22Rv1 (cell line): ENCODE measurements around the gene TMTC2.

Source experiments
- H3K27ac ChIP-seq: fragments of 450-650 bp; 2 replicates; pipeline ENCODE4 v1.5.1; 2017
- ZFX ChIP-seq: fragments of 450-650 bp; IDR thresholded peaks from 2 replicates; pipeline ENCODE4 v1.6.1; 2017; ENCODE audit warnings: antibody characterized with exemption, borderline replicate concordance
- TF ChIP-seq, protein P1 (sequence below): fragments of 450-650 bp; IDR thresholded peaks from 2 replicates; pipeline ENCODE4 v1.5.1; 2017; ENCODE audit warnings: mild to moderate bottlenecking

The TMTC2 gene

DNA sequence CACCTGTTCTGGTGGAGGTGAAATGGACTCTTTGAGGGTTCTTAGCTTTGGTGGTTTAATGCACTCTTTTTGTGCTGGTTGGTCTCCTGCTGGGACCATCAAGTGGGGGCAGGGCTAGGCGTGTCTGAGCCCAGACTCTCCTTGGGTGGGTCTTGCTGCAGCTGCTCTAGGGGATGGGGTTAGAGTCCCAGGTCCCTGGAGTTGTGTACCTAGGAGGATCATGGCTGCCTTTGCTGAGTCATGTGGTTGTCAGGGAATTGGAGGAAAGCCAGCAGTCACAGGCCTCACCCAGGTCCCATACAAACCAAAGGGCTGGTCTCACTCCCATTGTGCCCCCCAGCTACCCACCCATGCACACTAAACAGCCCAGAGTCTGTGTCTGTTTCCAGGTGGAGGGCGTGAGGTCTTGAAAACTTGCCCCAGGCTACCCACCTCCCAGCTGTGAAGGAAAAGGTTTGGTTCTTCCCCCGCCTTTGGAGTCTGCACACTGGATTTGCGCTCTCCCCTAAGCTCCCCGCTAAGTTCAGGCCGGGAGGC, 387.7 kb downstream of the TMTC2 start:
- H3K27ac ChIP-seq = no peak overlapping the region
- no peak for TF ChIP-seq ZFX
- TF ChIP-seq, protein P1, sequence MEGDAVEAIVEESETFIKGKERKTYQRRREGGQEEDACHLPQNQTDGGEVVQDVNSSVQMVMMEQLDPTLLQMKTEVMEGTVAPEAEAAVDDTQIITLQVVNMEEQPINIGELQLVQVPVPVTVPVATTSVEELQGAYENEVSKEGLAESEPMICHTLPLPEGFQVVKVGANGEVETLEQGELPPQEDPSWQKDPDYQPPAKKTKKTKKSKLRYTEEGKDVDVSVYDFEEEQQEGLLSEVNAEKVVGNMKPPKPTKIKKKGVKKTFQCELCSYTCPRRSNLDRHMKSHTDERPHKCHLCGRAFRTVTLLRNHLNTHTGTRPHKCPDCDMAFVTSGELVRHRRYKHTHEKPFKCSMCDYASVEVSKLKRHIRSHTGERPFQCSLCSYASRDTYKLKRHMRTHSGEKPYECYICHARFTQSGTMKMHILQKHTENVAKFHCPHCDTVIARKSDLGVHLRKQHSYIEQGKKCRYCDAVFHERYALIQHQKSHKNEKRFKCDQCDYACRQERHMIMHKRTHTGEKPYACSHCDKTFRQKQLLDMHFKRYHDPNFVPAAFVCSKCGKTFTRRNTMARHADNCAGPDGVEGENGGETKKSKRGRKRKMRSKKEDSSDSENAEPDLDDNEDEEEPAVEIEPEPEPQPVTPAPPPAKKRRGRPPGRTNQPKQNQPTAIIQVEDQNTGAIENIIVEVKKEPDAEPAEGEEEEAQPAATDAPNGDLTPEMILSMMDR = no peak

DNA sequence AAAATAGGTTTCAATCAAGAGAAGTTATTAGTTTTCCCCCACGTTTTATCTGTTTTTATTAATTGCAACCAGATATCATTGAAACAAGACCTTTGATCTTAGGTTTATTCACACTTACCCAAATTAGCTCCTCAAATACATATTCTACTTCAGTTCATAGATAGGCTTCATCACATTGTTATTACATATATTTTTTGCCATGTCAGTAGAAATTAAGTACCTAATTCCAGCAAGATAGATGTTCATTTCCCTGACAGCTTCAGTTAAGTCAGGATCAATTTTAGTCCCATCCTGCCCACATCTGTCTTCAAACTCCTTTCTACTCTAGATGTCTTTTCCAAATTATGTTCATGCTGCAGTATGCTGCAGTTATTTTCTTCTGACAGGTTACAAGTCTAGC, 388.8 kb downstream of the TMTC2 start:
- no peak overlapping the region for H3K27ac ChIP-seq
- TF ChIP-seq, protein P1 = no peak
- TF ChIP-seq ZFX = no peak

DNA sequence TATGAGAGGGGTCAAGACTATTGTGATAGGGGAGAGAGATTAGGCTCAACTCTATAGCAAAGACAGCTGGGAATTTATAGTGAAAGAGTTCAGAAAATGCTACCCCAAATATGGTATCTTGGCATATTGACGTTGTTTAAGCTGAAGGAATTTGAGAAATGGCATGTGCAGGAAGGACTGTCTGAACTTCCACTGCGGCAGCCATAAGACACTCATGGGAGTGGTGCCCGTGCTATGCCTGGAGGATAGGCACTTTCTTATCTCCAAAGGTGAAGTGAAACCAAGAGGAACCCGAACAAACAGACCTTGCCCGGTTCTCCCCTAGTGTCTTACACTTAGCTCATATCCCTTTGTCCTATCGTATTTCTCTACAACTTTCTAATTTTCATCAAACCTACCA, 390.3 kb downstream of the TMTC2 start:
- TF ChIP-seq ZFX = no peak
- TF ChIP-seq, protein P1 = no peak

DNA sequence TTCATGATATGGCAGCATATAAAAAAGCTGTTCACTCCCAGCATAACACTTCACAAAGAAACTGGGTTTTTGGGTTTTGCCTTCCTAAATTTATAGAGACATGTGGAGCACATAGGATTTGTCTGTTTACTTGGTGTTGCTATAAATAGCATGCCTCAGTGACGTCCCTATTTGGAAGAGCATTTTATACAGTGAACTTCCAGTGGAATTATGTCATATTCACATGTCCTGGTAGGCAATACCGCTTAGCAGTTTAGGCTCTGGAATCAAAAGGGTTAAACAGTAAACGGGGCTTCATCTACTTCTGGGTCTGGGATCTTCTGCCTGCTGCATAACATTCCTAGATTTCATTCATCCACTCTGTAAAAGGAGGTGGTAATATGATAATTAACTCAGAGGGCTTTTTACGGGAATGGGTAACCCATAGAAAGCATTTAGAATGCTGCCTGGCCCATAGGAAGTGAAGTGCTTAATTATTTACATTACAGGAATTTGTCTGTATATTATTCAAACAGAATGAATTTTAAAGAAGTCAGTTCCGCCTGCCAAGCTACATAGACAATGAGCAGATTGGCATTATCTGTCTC, 396.1 kb downstream of the TMTC2 start:
- TF ChIP-seq ZFX = no peak
- TF ChIP-seq, protein P1 = no peak
- no peak overlapping the region for H3K27ac ChIP-seq

More for the DNA sequence above, 390.3 kb downstream of the TMTC2 start:
- no peak overlapping the region for H3K27ac ChIP-seq

DNA sequence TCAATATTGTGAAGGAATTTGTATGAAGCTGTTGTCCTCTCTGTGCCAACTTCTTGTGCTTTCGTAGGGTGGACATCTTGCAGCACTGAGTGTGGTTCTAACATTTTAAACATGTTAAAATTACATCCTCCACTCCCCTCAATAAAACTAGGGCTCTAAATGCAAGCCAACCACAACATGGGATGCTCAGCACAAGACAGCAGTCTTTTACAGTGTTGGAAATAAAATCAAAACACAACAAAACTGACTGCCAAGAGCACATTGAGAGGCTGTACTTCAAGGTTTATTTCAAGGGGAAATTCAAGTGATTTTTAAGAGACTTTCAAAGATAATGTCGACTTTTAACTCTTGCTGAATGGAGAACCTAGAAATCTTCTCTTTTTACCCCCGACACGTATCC, 396.9 kb downstream of the TMTC2 start:
- no peak overlapping the region for H3K27ac ChIP-seq
- TF ChIP-seq, protein P1 = no peak
- no peak for TF ChIP-seq ZFX

DNA sequence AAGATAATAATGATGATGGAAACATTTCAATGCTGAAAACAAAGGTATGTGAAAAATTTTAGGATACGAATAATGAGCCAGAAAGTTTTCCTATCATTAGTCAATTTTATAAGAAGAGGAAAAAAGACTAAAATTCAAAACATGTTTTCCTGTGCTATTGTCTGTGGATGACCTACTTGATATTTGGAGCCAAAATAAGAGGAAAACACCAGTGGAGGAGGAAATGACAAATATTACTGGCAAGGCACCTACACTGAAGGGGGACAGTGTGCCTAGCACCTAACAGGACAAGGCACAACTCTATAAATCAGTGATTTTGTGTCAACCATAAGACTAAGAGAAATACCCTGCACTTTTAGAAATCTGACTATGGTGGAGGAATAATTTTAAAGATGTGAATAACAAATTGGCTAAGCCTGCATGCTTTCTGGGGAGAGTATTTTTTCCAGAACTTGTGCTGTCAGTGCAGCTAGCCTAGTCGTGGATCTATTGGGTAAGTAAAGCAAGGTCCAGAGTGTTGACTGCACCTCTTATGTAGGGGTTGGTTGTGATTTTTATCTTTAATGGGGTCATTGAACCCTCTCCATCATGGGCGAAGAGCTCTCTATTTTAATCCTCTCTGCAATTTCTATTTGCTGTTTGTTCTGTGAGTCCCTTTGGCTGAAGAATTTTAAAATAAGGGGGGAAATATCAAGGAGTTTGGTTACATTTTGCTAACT, 398.0 kb downstream of the TMTC2 start:
- H3K27ac ChIP-seq = no peak overlapping the region
- TF ChIP-seq, protein P1 = no peak
- no peak for TF ChIP-seq ZFX

DNA sequence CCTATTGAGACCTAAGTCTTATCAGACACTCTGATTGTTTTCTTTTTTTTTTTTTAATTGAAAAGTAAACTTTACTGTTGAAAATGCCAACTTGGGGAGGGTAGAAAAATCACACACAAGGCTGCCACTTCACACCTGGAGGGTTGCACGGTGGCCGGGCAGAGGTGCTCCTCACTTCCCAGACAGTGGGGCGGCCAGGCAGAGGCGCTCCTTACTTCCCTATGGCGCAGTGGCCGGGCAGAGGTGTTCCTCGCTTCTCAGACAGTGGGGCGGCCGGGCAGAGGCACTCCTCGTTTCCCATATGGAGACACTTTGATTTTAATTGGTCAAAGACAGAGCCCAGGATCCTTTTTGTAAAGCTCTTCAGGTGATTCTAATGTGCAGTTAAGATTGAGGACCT, 399.3 kb downstream of the TMTC2 start:
- TF ChIP-seq, protein P1 = no peak
- no peak for TF ChIP-seq ZFX
- H3K27ac ChIP-seq = no peak overlapping the region
